Epithelial cell of esophagus (primary cell): ENCODE measurements around the gene INSRR.

Experiments used
- DNase-seq: peaks from one replicate; pipeline ENCODE4 v3.0.0; 2010; ENCODE audit warnings: low read depth
- H3K4me3 ChIP-seq: 2 replicates; pipeline ENCODE4 v1.5.1; 2011; ENCODE audit warnings: mild to moderate bottlenecking, low read length, control low read depth
- TF ChIP-seq, protein P1 (sequence below): IDR thresholded peaks from 2 replicates; pipeline ENCODE4 v1.5.1; 2011; ENCODE audit warnings: low read depth, mild to moderate bottlenecking, low read length, control low read depth, inconsistent platforms; ENCODE audit not compliant: insufficient read depth; ENCODE audit errors: missing control alignments

INSRR gene

GRCh38 chr1:156842618-156843300 lies 16.2 kb downstream of the INSRR start:
- TF ChIP-seq, protein P1, sequence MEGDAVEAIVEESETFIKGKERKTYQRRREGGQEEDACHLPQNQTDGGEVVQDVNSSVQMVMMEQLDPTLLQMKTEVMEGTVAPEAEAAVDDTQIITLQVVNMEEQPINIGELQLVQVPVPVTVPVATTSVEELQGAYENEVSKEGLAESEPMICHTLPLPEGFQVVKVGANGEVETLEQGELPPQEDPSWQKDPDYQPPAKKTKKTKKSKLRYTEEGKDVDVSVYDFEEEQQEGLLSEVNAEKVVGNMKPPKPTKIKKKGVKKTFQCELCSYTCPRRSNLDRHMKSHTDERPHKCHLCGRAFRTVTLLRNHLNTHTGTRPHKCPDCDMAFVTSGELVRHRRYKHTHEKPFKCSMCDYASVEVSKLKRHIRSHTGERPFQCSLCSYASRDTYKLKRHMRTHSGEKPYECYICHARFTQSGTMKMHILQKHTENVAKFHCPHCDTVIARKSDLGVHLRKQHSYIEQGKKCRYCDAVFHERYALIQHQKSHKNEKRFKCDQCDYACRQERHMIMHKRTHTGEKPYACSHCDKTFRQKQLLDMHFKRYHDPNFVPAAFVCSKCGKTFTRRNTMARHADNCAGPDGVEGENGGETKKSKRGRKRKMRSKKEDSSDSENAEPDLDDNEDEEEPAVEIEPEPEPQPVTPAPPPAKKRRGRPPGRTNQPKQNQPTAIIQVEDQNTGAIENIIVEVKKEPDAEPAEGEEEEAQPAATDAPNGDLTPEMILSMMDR: no peak
- no peak overlapping the region for H3K4me3 ChIP-seq
- DNase-seq: no peak

DNA sequence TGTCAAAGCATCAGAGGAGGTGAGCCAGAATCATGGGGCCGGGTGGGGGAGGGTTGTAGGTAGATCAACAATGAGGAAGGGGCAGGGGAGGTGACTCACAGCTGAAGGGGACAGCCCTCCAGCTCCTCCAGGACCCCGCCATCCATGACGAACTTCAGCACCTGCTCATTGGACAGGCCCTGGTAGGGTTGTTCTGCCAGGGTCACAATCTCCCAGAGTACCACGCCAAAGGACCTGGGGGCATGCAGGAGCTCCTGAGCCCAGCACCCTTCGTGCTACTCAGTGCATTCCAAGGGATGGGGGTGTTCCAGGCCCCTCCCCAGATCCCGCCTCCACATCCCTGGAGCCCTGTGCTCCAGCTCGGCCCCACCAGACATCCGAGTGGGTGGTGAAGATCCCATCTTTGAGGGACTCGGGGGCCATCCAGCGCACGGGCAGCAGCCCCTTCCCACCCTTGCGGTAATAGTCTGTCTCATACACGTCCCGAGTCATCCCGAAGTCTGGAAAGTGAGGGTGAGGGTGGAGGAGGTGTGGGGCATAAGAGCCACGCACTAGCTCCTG lies 17.5 kb downstream of the INSRR start:
- no peak overlapping the region for H3K4me3 ChIP-seq

GRCh38 chr1:156840898-156841279 lies 18.0 kb downstream of the INSRR start:
- TF ChIP-seq, protein P1: no peak
- no peak overlapping the region for H3K4me3 ChIP-seq
- DNase-seq: no peak

More for the DNA sequence above, 17.5 kb downstream of the INSRR start:
- DNase-seq: no peak
- TF ChIP-seq, protein P1: no peak

DNA sequence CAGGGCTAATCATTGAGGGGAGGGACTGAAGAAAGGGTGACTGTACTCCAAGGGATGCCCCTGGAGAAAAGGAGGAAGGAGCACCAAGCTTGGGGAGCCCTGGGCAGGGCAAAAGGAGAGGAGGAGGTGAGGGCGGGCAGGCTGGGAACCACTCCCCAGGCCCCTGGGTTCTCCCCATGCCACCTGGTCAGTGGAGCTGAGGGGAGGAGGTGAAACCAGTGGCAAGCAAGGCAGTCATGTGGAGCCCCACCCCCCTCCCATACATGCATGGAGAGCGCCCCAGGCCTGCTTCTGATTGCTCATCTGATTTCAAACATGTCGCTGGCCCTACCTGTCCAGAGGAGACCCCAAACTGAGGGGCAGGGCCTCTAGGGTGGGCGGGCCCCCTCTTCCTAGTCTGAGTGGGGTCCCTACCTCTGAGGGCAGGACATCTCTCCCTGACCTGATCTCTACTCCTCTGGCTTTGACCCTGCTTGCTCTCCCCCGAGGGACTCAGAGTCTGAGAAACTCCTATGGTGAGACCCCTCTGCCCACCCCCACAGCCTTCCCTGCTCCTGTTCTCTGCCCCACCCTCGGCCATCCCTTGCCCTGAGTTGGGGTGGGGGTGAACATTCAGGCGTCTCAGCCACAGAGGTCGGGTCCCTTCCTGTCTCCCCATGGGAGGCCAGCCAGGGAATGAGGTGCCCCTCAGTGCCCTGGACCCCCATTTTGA lies 18.6 kb downstream of the INSRR start:
- H3K4me3 ChIP-seq: no peak overlapping the region
- DNase-seq: no peak
- TF ChIP-seq, protein P1: no peak

DNA sequence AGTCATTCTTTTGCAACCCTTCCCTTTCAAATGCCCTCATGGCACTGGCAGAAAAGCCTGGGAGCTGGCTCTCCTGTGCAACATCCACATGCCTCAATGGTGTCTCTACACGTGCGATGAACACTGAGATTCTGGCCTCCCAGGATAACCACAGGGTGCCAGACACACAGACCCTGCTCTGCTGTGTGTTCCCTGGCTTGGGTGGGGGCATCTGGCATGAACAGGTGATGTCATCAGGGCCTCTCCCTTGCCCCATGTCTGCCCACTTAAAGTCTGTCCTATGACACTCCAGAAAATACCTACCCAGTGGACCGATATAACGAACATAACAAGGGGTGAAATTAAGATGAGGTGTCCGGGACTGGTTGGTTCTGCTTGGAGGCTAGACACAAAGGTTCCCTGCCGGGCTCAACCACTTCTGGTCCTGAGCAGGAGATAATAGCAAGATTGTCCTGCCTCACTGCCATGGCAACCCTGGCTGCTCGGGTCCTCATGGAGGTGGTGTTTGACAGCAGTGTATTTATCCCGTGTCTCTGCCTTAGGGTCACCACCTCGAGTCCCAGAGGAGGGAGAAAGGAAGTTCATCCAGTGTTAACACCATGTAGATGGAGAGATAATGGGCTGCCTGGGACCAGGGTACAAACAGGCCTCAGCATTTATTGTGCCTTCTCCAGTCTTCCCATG lies 19.3 kb downstream of the INSRR start:
- TF ChIP-seq, protein P1: no peak
- H3K4me3 ChIP-seq: no peak overlapping the region
- no peak for DNase-seq

GRCh38 chr1:156838972-156839371 lies 19.9 kb downstream of the INSRR start:
- TF ChIP-seq, protein P1: peak; percentile 90
- H3K4me3 ChIP-seq: no peak overlapping the region
- peak; percentile 30 for DNase-seq
